ENCODE data around the gene SAMD3.

DNA sequence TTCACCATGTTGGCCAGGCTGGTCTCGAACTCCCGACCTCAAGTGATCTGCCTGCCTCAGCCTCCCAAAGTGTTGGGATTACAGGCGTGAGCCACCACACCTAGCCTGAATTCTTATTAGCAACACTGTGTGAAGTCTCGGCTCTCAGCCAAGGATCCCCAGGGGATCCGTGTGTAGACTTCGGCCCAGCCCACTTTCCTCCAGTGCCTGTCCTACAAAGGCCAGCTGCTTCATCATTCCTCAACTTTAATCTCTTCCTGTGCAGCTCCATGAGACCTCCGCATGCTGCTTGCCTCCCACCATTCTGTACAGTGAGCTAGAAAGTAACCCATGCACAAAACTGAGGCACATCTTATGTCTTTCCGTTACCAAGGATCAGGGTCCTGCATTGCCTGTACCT is 71.8 kb downstream of the SAMD3 start:
- TF ChIP-seq, protein P1, sequence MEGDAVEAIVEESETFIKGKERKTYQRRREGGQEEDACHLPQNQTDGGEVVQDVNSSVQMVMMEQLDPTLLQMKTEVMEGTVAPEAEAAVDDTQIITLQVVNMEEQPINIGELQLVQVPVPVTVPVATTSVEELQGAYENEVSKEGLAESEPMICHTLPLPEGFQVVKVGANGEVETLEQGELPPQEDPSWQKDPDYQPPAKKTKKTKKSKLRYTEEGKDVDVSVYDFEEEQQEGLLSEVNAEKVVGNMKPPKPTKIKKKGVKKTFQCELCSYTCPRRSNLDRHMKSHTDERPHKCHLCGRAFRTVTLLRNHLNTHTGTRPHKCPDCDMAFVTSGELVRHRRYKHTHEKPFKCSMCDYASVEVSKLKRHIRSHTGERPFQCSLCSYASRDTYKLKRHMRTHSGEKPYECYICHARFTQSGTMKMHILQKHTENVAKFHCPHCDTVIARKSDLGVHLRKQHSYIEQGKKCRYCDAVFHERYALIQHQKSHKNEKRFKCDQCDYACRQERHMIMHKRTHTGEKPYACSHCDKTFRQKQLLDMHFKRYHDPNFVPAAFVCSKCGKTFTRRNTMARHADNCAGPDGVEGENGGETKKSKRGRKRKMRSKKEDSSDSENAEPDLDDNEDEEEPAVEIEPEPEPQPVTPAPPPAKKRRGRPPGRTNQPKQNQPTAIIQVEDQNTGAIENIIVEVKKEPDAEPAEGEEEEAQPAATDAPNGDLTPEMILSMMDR (IDR thresholded peaks at IDR 0.05; ENCODE audit: low read depth, low read length), result no peak
- TF ChIP-seq, protein P2, sequence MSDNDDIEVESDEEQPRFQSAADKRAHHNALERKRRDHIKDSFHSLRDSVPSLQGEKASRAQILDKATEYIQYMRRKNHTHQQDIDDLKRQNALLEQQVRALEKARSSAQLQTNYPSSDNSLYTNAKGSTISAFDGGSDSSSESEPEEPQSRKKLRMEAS (IDR thresholded peaks at IDR 0.05; ENCODE audit: low read depth, low read length), result no peak

All from NB4 (cell line).